RWPE1 (cell line): ENCODE data around the gene SAV1.

Experiments
- CTCF ChIA-PET: fragments of 350-600 bp; sonication (Branson Sonifier 250); formaldehyde crosslinking; extraction: SDS; loops from one replicate; lab custom pipeline; 2021; lab: Yijun Ruan, JAX
- POLR2A ChIA-PET: fragments of 400-600 bp; formaldehyde crosslinking; extraction: SDS; loops from one replicate; lab custom pipeline; 2020; ENCODE audit warnings: antibody characterized with exemption; ENCODE audit not compliant: low non-redundant PET; lab: Yijun Ruan, JAX
- DNase-seq: peaks from one replicate; pipeline ENCODE4 v3.0.0; 2012; ENCODE audit warnings: low spot score
- H3K27ac ChIP-seq: fragments of 450-650 bp; 2 replicates; pipeline ENCODE4 v1.5.1; 2017
- TF ChIP-seq, protein P1 (sequence below): fragments of 450-650 bp; conservative IDR thresholded peaks from 2 replicates; pipeline ENCODE4 v1.5.1; 2017; ENCODE audit warnings: low read depth, mild to moderate bottlenecking

SAV1 gene

DNA sequence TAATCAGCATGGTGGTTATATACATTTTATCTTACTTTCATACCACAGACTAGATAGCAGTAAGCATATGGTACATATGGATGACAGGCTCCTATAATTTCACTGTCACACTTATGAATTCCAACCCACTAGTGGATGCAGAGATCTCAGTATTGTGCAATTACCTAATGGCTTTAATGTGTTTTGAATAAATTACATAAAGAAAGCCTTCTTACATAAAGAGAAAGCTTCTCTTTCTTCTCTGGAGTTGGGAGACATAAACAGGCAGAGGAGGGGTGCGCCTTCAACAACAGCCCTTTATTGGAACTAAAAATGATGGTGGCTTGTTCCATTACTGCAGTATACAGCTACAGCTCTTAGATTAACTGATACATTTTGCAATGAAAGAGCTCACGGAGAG lies 52.6 kb downstream of the SAV1 start:
- TF ChIP-seq, protein P1, sequence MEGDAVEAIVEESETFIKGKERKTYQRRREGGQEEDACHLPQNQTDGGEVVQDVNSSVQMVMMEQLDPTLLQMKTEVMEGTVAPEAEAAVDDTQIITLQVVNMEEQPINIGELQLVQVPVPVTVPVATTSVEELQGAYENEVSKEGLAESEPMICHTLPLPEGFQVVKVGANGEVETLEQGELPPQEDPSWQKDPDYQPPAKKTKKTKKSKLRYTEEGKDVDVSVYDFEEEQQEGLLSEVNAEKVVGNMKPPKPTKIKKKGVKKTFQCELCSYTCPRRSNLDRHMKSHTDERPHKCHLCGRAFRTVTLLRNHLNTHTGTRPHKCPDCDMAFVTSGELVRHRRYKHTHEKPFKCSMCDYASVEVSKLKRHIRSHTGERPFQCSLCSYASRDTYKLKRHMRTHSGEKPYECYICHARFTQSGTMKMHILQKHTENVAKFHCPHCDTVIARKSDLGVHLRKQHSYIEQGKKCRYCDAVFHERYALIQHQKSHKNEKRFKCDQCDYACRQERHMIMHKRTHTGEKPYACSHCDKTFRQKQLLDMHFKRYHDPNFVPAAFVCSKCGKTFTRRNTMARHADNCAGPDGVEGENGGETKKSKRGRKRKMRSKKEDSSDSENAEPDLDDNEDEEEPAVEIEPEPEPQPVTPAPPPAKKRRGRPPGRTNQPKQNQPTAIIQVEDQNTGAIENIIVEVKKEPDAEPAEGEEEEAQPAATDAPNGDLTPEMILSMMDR, result no peak
- ChIA-PET CTCF (interaction anchor here (0.6 kb wide), 3 partner anchors 17 to 227 kb away, joined by 3 read pairs; no protein-coding TSS in a partner anchor), POLR2A (no interaction called here)
- DNase-seq, result no peak
- no peak overlapping the region for H3K27ac ChIP-seq

DNA sequence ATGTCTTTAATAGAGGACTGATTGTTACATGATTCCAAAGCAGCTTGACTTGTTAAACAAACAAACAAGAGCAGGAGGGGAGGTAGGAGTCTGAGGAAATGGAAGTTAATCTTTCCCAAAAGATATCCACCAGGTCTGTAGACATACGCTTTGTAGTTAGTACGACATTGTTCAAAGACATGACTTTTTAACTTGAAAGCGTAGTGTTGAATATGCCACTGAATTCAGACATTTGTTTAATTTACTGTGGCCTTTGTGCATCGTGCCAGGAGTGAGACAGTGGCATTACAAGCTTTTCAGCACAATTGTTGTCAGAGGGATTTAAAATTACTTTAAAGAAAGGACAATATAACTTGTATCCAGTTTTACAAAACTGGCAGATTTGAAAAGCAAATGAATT lies 53.0 kb downstream of the SAV1 start:
- H3K27ac ChIP-seq, result no peak overlapping the region
- ChIA-PET CTCF (interaction anchor here (0.6 kb wide), 1 partner anchor 16 kb away, joined by 3 read pairs; no protein-coding TSS in a partner anchor), POLR2A (no interaction called here)
- TF ChIP-seq, protein P1, result no peak
- DNase-seq, result no peak

DNA sequence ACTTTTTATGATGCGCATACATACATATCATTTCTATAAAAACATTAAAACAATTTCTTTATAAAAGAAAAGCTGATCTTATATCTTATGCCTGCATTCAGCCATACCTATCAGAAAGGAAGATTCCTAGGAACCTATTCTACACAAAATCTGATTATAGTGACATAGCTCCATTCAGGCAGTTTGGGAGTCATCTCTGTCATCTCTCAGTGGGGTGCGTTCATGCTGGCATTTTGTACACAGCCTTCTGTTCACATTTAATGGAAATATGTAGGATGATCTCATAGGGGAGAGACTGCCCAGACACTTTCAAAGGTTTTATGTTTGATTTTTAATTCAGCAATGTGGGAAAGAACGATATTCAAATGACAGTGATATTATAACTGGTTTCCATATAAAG lies 55.3 kb downstream of the SAV1 start:
- POLR2A ChIA-PET, result no interaction called here
- DNase-seq, result no peak
- no peak overlapping the region for H3K27ac ChIP-seq
- CTCF ChIA-PET, result no interaction called here
- TF ChIP-seq, protein P1, result no peak

DNA sequence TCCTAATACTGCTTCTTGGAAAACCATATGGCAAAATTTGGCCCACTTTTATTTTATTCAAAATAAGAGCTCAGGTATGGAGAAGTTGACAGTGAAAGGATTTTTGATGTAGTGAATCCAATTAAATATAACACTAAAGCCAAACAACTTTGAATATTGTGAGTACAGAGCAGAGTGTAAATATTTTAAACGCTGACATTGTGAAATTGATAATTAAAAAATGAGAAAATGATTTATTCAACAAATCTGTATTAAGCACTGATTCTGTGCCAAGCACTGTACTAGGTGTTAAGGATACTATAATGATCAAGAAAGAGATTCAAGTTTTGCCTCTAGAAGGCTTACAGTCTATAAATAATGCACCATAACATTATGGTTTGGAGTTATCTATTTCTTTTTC lies 57.6 kb downstream of the SAV1 start:
- ChIA-PET CTCF (no interaction called here), POLR2A (no interaction called here)
- TF ChIP-seq, protein P1, result no peak
- DNase-seq, result no peak
- no peak overlapping the region for H3K27ac ChIP-seq

DNA sequence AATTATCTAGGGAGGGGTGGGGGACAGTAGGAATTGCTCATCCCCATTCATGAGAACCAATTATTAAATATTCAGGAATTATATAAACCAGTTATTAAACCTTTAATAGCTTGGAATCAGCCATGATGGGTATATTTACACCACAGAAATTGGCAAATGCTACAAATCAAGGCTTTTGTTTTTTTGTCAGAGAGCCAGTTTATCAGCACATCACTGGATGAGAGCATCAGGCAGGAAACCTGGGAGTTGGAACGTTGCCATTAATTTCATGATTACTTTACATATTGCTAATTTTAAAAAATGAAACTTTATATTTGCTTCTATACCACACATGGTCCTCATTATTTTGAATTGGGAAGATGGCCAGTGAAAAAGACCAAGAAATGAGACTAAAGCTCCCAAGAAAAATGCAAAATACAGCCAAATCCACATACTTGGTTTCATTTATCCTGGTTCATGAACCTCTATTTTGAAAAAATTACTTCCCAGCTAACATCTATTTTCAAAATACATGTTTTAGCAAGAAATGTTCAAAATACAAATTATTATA lies 59.7 kb downstream of the SAV1 start:
- no peak overlapping the region for H3K27ac ChIP-seq
- DNase-seq, result no peak
- CTCF ChIA-PET, result interaction anchor here (0.6 to 0.7 kb wide), 2 partner anchors 312 to 631 kb away, joined by 3 read pairs; no protein-coding TSS in a partner anchor
- POLR2A ChIA-PET, result no interaction called here
- TF ChIP-seq, protein P1, result no peak

DNA sequence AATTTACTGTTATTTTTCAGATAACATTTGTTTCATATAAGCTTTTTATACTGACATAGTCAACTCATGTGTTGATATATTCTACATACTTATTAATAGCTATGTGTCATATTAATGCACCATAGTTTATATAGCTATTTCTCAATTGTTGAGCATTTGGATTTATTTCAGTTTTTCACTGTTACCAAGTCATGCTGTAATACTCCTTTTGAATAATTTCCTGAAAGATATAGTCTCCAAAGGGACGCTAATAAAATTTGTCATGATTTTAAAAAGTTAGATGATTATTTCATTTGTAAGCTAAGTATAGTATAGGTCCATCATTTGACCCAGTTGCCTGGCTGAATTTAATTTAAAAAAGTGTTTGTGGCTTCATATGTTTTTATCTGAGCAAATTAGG lies 60.3 kb downstream of the SAV1 start:
- CTCF ChIA-PET, result no interaction called here
- DNase-seq, result no peak
- no peak overlapping the region for H3K27ac ChIP-seq
- TF ChIP-seq, protein P1, result no peak
- POLR2A ChIA-PET, result no interaction called here
